Panc1 (cell line): ENCODE results near the gene FZD1. TPM values are rescaled to one million over a fixed set of nuclear protein-coding genes. Genes with fewer than 3 reads are reported as not detected.

ENCODE experiments used
- ATAC-seq: fragments of 200-7000 bp; cut with Tn5 transposase; 2 replicates; pipeline ENCODE4 v1.9.1; 2020; ENCODE audit warnings: mild to moderate bottlenecking, moderate library complexity
- BruUV-seq: library from RNA; stranded (reverse); fragments of 400-500 nt; replicated peaks from 2 replicates; lab custom pipeline; 2021; lab: Mats Ljungman, UMichigan
- CTCF ChIA-PET: fragments of 300-600 bp; sonication (Branson Sonifier 250); formaldehyde crosslinking; loops from one replicate; lab custom pipeline; 2022; ENCODE audit warnings: antibody characterized with exemption; lab: Charles Lee
- POLR2A ChIA-PET: fragments of 300-600 bp; sonication (Branson Sonifier 250); formaldehyde crosslinking; loops from one replicate; lab custom pipeline; 2022; ENCODE audit warnings: antibody characterized with exemption; lab: Charles Lee
- DNase-seq: peaks from one replicate; pipeline ENCODE4 v3.0.0-alpha.2; 2010; ENCODE audit warnings: low read depth, low spot score
- H3K27ac ChIP-seq: 2 replicates; pipeline ENCODE4 v1.5.1; 2011; ENCODE audit warnings: mild to moderate bottlenecking, low read length, inconsistent platforms
- H3K27me3 ChIP-seq: fragments of 200-500 bp; sonication (Bioruptor generic); 2 replicates; pipeline ENCODE4 v1.6.0; 2014; ENCODE audit warnings: low read length, inconsistent platforms; ENCODE audit not compliant: control insufficient read depth, insufficient read depth
- H3K36me3 ChIP-seq: fragments of 200-500 bp; sonication (Bioruptor generic); 2 replicates; pipeline ENCODE4 v1.5.1; 2014; ENCODE audit warnings: inconsistent platforms, mild to moderate bottlenecking, low read length, moderate library complexity; ENCODE audit not compliant: control insufficient read depth, insufficient read depth
- H3K4me1 ChIP-seq: 2 replicates; pipeline ENCODE4 v1.5.1; 2011; ENCODE audit warnings: inconsistent platforms, mild to moderate bottlenecking, low read length, moderate library complexity; ENCODE audit not compliant: control insufficient read depth, insufficient read depth
- H3K4me3 ChIP-seq, 2 experiments: 2 replicates each; pipeline ENCODE4 v1.5.1; 2011 to 2012; ENCODE audit warnings: low read depth in 2 of 2, low read length in 2 of 2, mild to moderate bottlenecking in 2 of 2, inconsistent platforms in 1 of 2, moderate library complexity in 1 of 2
- H3K9me3 ChIP-seq: fragments of 200-500 bp; sonication (Bioruptor generic); 2 replicates; pipeline ENCODE4 v1.5.1; 2014; ENCODE audit warnings: low read depth, mild to moderate bottlenecking, inconsistent platforms, low read length, moderate library complexity; ENCODE audit not compliant: control insufficient read depth, insufficient read depth
- CTCF ChIP-seq: fragments of 450-650 bp; IDR thresholded peaks from 2 replicates; pipeline ENCODE4 v1.5.1; 2017; ENCODE audit warnings: mild to moderate bottlenecking
- POLR2AphosphoS5 ChIP-seq: IDR thresholded peaks from 2 replicates; pipeline ENCODE4 v1.6.1; 2012; ENCODE audit warnings: mild to moderate bottlenecking, low read depth, low read length, moderate library complexity
- REST ChIP-seq, 2 experiments: IDR thresholded peaks; 2 replicates each; pipeline ENCODE4 v1.6.1; 2011 to 2012; ENCODE audit warnings: low read depth in 2 of 2, control low read depth in 1 of 2, low read length in 1 of 2, mild to moderate bottlenecking in 1 of 2, moderate library complexity in 1 of 2; ENCODE audit not compliant: insufficient read depth in 1 of 2
- SIN3A ChIP-seq: IDR thresholded peaks from 2 replicates; pipeline ENCODE4 v1.6.1; 2012; ENCODE audit warnings: low read depth, mild to moderate bottlenecking, low read length, moderate library complexity, borderline replicate concordance; ENCODE audit not compliant: insufficient read depth
- TCF7L2 ChIP-seq: IDR thresholded peaks from 2 replicates; pipeline ENCODE4 v1.6.1; 2011; ENCODE audit warnings: mild to moderate bottlenecking, low read depth, low read length, inconsistent platforms
- in situ Hi-C: cut with HindIII; loops from 2 replicates; pipeline ENCODE4 v1.10.0; 2016; ENCODE audit warnings: low sequenced_read_pairs, low pct_unique_long_range_greater_than_20kb
- intact Hi-C: fragments of 100-400 bp; cut with micrococcal nuclease; formaldehyde crosslinking; loops from one replicate; pipeline ENCODE4 v1.10.0; 2022; ENCODE audit not compliant: unreplicated experiment
- total RNA-seq: library from RNA; stranded (reverse); gene quantifications from one replicate; pipeline ENCODE4 v1.2.1, GENCODE V29; 2021; ENCODE audit not compliant: unreplicated experiment

FZD1 gene
- total RNA-seq, 1 experiment from 2014 or later, result 1.8 TPM

- no peak overlapping the region for H3K4me3 ChIP-seq
- in situ Hi-C loops, result no loop called here
- H3K4me1 ChIP-seq, result no peaks in the 10 kb centered on the region
- 0 out of 2 replicates have a peak, but pooled peaks cover 2% of the 10 kb centered on the region for H3K27me3 ChIP-seq
- ChIA-PET POLR2A (interaction anchor here (0.7 to 0.8 kb wide), 2 partner anchors 896 to 2000 kb away, joined by 3 to 10 read pairs; no protein-coding TSS in a partner anchor), CTCF (no interaction called here)
- BruUV-seq, result no TSS peak
- no peak overlapping the region for H3K27ac ChIP-seq
- no peaks in the 10 kb centered on the region for H3K9me3 ChIP-seq
- ATAC-seq (no peak), DNase-seq (no peak)
- H3K36me3 ChIP-seq, result no peaks in the 10 kb centered on the region
- intact Hi-C loops, result no loop called here
- TF ChIP-seq SIN3A (no peak), TCF7L2 (no peak), POLR2AphosphoS5 (no peak), CTCF (no peak), REST (IDR thresholded peaks at IDR 0.05; ENCODE audit: insufficient read depth in 1 of 2, low read depth in 2 of 2, low read length in 1 of 2) (no peak)
Measured at GRCh38 chr7:91240376-91240941, 23.8 kb upstream of the FZD1 start.

- 0 out of 2 replicates have a peak, but pooled peaks cover 2% of the 10 kb centered on the region for H3K27me3 ChIP-seq
- DNase-seq (no peak), ATAC-seq (no peak)
- no peaks in the 10 kb centered on the region for H3K9me3 ChIP-seq
- no peak overlapping the region for H3K4me3 ChIP-seq
- no peaks in the 10 kb centered on the region for H3K36me3 ChIP-seq
- BruUV-seq, result no TSS peak
- ChIA-PET POLR2A (no interaction called here), CTCF (no interaction called here)
- intact Hi-C loops (no loop called here), in situ Hi-C loops (no loop called here)
- no peak overlapping the region for H3K27ac ChIP-seq
- H3K4me1 ChIP-seq, result no peaks in the 10 kb centered on the region
- no peak for TF ChIP-seq REST (IDR thresholded peaks at IDR 0.05; ENCODE audit: insufficient read depth in 1 of 2, low read depth in 2 of 2, low read length in 1 of 2)
- TF ChIP-seq POLR2AphosphoS5, result no peak
- TF ChIP-seq SIN3A, result no peak
- TF ChIP-seq TCF7L2, result no peak
- TF ChIP-seq CTCF, result no peak
Measured at GRCh38 chr7:91242097-91242844, 22.0 kb upstream of the FZD1 start.
